Natural killer cell (primary cell): Measurements from ENCODE around the gene PTPRU. TPM values are rescaled to one million over a fixed set of nuclear protein-coding genes. Genes with fewer than 3 reads are reported as not detected.

ENCODE experiments used
- ATAC-seq, 3 donors: fragments of 150-1000 bp in 2 of 3; fragments of 200-7000 bp in 1 of 3; cut with Tn5 transposase; 1 replicate in 1 of 3; 2 replicates in 2 of 3; pipeline ENCODE4 v1.10.0; 2021; ENCODE audit warnings: mild to moderate bottlenecking in 2 of 3, moderate library complexity in 2 of 3
- DNase-seq, 2 donors: peaks; one replicate each; pipeline versions ENCODE4 v3.0.0 to v3.0.0-alpha.2; 2013 to 2021; ENCODE audit warnings: mixed read lengths in 1 of 2
- H3K27ac ChIP-seq: one replicate; pipeline ENCODE4 v1.5.1; 2013; ENCODE audit warnings: mild to moderate bottlenecking, low read length
- H3K27me3 ChIP-seq: one replicate; pipeline ENCODE4 v1.6.1; 2013; ENCODE audit warnings: low read length; ENCODE audit not compliant: control insufficient read depth, insufficient read depth
- H3K36me3 ChIP-seq: one replicate; pipeline ENCODE4 v1.6.1; 2013; ENCODE audit warnings: low read length; ENCODE audit not compliant: control insufficient read depth, insufficient read depth
- H3K4me1 ChIP-seq: one replicate; pipeline ENCODE4 v1.6.1; 2013; ENCODE audit warnings: low read length; ENCODE audit not compliant: control insufficient read depth, insufficient read depth
- H3K4me3 ChIP-seq: one replicate; pipeline ENCODE4 v1.5.1; 2013; ENCODE audit warnings: low read length
- H3K9me3 ChIP-seq: one replicate; pipeline ENCODE4 v1.6.1; 2013; ENCODE audit warnings: low read length; ENCODE audit not compliant: control insufficient read depth, insufficient read depth
- H3K27ac Mint-ChIP-seq, 2 donors: one replicate each; pipeline ENCODE4 v1.8.0; 2022; ENCODE audit warnings: mild to moderate bottlenecking in 2 of 2, mixed read lengths in 2 of 2, moderate library complexity in 1 of 2
- H3K27me3 Mint-ChIP-seq, 2 donors: one replicate each; pipeline ENCODE4 v1.8.0; 2022; ENCODE audit warnings: low read depth in 2 of 2, mixed read lengths in 2 of 2
- H3K36me3 Mint-ChIP-seq: one replicate; pipeline ENCODE4 v1.8.0; 2022; ENCODE audit warnings: mixed read lengths
- H3K4me1 Mint-ChIP-seq, 2 donors: one replicate each; pipeline ENCODE4 v1.8.0; 2022; ENCODE audit warnings: mixed read lengths in 2 of 2
- H3K4me3 Mint-ChIP-seq: one replicate; pipeline ENCODE4 v1.8.0; 2022; ENCODE audit warnings: mild to moderate bottlenecking, moderate library complexity, mixed read lengths
- H3K9me3 Mint-ChIP-seq, 2 donors: one replicate each; pipeline ENCODE4 v1.8.0; 2022; ENCODE audit warnings: mixed read lengths in 2 of 2
- CTCF ChIP-seq: fragments of 200-600 bp; IDR thresholded peaks from one replicate; pipeline ENCODE4 v1.8.0; 2022; ENCODE audit warnings: antibody characterized with exemption
- WGBS: methylation state at CpG from one replicate; pipeline ENCODE4 v1.1.7; 2013; ENCODE audit warnings: missing lambda C conversion rate; ENCODE audit not compliant: insufficient coverage; 5-methylcytosine and 5-hydroxymethylcytosine counted together
- intact Hi-C: fragments of 100-400 bp; cut with micrococcal nuclease; formaldehyde crosslinking; loops from one replicate; pipeline ENCODE4 v1.14.2; 2022
- total RNA-seq, 4 donors: library from RNA; stranded (reverse); fragments of 120-200 nt in 1 of 4; gene quantifications; one replicate each; pipeline versions ENCODE4 v1.2.3 to v1.2.4, GENCODE V29; 2013 to 2022

The PTPRU gene
- total RNA-seq, 3 donors from 2014 or later (not counting 1 experiment from before 2014, with no cell fraction given) = 0.54 to 1.6 (median 0.79) TPM

- no peak for TF ChIP-seq CTCF
- no peaks in the 10 kb centered on the region for H3K4me1 ChIP-seq
- H3K27ac ChIP-seq = no peak overlapping the region
- no peaks in the 10 kb centered on the region for H3K9me3 ChIP-seq
- no peak for DNase-seq
- peaks cover 0 to 17% of the 10 kb centered on the region in 2 donors for H3K27me3 Mint-ChIP-seq
- H3K9me3 Mint-ChIP-seq = no peaks in the 10 kb centered on the region
- 87% methylated on average over 12 of the region's 12 CpGs for WGBS
- no peaks in the 10 kb centered on the region for H3K4me1 Mint-ChIP-seq
- H3K4me3 ChIP-seq = no peak overlapping the region
- H3K36me3 Mint-ChIP-seq = no peaks in the 10 kb centered on the region
- ATAC-seq = no peak
- no peak overlapping the region for H3K4me3 Mint-ChIP-seq
- intact Hi-C loops = no loop called here
- H3K36me3 ChIP-seq = no peaks in the 10 kb centered on the region
- H3K27me3 ChIP-seq = no peaks in the 10 kb centered on the region
- H3K27ac Mint-ChIP-seq = no peak overlapping the region
Measured at GRCh38 chr1:29290414-29290985, 54.2 kb downstream of the PTPRU start.

- H3K4me1 Mint-ChIP-seq = no peaks in the 10 kb centered on the region
- intact Hi-C loops = no loop called here
- no peaks in the 10 kb centered on the region for H3K9me3 Mint-ChIP-seq
- 96% methylated on average over 10 of the region's 10 CpGs for WGBS
- H3K36me3 Mint-ChIP-seq = no peaks in the 10 kb centered on the region
- Histone ChIP-seq H3K27me3 (no peaks in the 10 kb centered on the region), H3K4me1 (no peaks in the 10 kb centered on the region), H3K27ac (no peak overlapping the region), H3K4me3 (no peak overlapping the region), H3K36me3 (no peaks in the 10 kb centered on the region), H3K9me3 (no peaks in the 10 kb centered on the region)
- no peak for ATAC-seq
- peaks cover 4 to 18% of the 10 kb centered on the region in 2 donors for H3K27me3 Mint-ChIP-seq
- no peak for TF ChIP-seq CTCF
- H3K4me3 Mint-ChIP-seq = no peak overlapping the region
- DNase-seq = no peak
- H3K27ac Mint-ChIP-seq = no peak overlapping the region
Measured at GRCh38 chr1:29291756-29292155, 55.4 kb downstream of the PTPRU start.

GRCh38 chr1:29292344-29292743, 56.0 kb downstream of the PTPRU start:
- Mint-ChIP-seq H3K27me3 (peaks cover 5 to 18% of the 10 kb centered on the region in 2 donors), H3K4me1 (no peaks in the 10 kb centered on the region), H3K4me3 (no peak overlapping the region), H3K36me3 (no peaks in the 10 kb centered on the region), H3K9me3 (no peaks in the 10 kb centered on the region), H3K27ac (no peak overlapping the region)
- no peak overlapping the region for H3K4me3 ChIP-seq
- no peaks in the 10 kb centered on the region for H3K36me3 ChIP-seq
- H3K4me1 ChIP-seq = no peaks in the 10 kb centered on the region
- 83% methylated on average over 2 of the region's 3 CpGs for WGBS
- ATAC-seq (no peak), DNase-seq (no peak)
- H3K9me3 ChIP-seq = no peaks in the 10 kb centered on the region
- no peaks in the 10 kb centered on the region for H3K27me3 ChIP-seq
- intact Hi-C loops = no loop called here
- no peak for TF ChIP-seq CTCF
- H3K27ac ChIP-seq = no peak overlapping the region

- H3K4me1 Mint-ChIP-seq = no peaks in the 10 kb centered on the region
- Histone ChIP-seq H3K27ac (no peak overlapping the region), H3K9me3 (no peaks in the 10 kb centered on the region), H3K36me3 (no peaks in the 10 kb centered on the region), H3K4me3 (no peak overlapping the region), H3K4me1 (no peaks in the 10 kb centered on the region), H3K27me3 (no peaks in the 10 kb centered on the region)
- 72% methylated on average over 5 of the region's 5 CpGs for WGBS
- ATAC-seq (no peak), DNase-seq (no peak)
- H3K27me3 Mint-ChIP-seq = peaks cover 14 to 25% of the 10 kb centered on the region in 2 donors
- no peak overlapping the region for H3K4me3 Mint-ChIP-seq
- no peaks in the 10 kb centered on the region for H3K9me3 Mint-ChIP-seq
- TF ChIP-seq CTCF = no peak
- H3K36me3 Mint-ChIP-seq = no peaks in the 10 kb centered on the region
- intact Hi-C loops = no loop called here
- H3K27ac Mint-ChIP-seq = no peak overlapping the region
Measured at GRCh38 chr1:29297450-29297849, 61.1 kb downstream of the PTPRU start.
